ENCODE results near the gene BCAS3.

Gene BCAS3

DNA sequence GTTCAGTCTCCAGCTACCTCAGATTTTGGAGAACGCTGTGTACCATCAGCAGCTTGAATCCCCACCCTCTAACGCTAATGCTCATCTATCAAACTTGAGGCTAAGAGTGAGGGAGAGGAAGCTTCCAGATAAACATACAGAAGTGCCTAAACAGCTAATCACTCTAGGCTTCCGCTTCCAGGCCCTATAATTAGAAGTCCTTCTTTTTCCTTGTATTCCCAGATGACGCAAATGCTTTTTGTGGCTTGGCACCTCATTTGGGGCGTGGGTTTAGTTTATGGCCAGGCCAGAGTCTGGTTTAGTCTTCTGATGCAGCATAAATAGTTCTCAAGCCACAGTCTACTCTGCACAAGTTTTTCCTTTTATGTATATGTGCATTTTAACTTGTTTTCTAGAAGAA is 263.4 kb downstream of the BCAS3 start:
- no peak overlapping the region for H3K14ac ChIP-seq (ENCODE audit: low read length in 2 of 2)
- H4K8ac ChIP-seq (ENCODE audit: low read length): no peak overlapping the region
- no peak overlapping the region for H3K27ac ChIP-seq (ENCODE audit: low read length, poor library complexity, severe bottlenecking)
- no peak overlapping the region for H2AK5ac ChIP-seq (ENCODE audit: low read length, severe bottlenecking)
- no peak overlapping the region for H2BK15ac ChIP-seq (ENCODE audit: low read depth, poor library complexity, severe bottlenecking)
- H4K91ac ChIP-seq (ENCODE audit: low read length): no peak overlapping the region
- H2BK5ac ChIP-seq (ENCODE audit: low read depth, low read length, poor library complexity, severe bottlenecking): no peak overlapping the region
- no peak overlapping the region for H3K18ac ChIP-seq (ENCODE audit: low read depth in 1 of 2, low read length in 2 of 2)
- no peaks in the 10 kb centered on the region for H3K36me3 ChIP-seq (ENCODE audit: control insufficient read depth in 1 of 2, insufficient read depth in 2 of 2, low read depth in 1 of 2, low read length in 2 of 2)
- H2BK12ac ChIP-seq (ENCODE audit: low read length in 2 of 2): no peak overlapping the region
- no peak overlapping the region for H3K4me2 ChIP-seq (ENCODE audit: low read length, poor library complexity, severe bottlenecking)
- H3K27me3 ChIP-seq (ENCODE audit: control insufficient read depth in 1 of 2, insufficient read depth in 1 of 2, low read length in 2 of 2): no peaks in the 10 kb centered on the region
- H3K9ac ChIP-seq (ENCODE audit: low read length): peak overlapping the region; percentile 56
- H3K9me3 ChIP-seq (ENCODE audit: control insufficient read depth, low read length): no peaks in the 10 kb centered on the region
- H3K4ac ChIP-seq (ENCODE audit: low read depth in 1 of 2, low read length in 2 of 2): no peak overlapping the region
- DNase-seq: peak; percentile 99
- WGBS: no CpG with 5 or more reads among the region's 5 CpGs
- H3K4me3 ChIP-seq (ENCODE audit: insufficient read depth in 1 of 2, low read depth in 1 of 2, low read length in 2 of 2): no peak overlapping the region
- H2AFZ ChIP-seq (ENCODE audit: low read depth, low read length): no peak overlapping the region
- no peaks in the 10 kb centered on the region for H3K79me1 ChIP-seq (replicated peaks; ENCODE audit: low read length, poor library complexity, severe bottlenecking)
- H3K23ac ChIP-seq (ENCODE audit: low read length in 2 of 2): no peak overlapping the region
- no peak overlapping the region for H2BK120ac ChIP-seq (ENCODE audit: low read depth, low read length)
- H3K4me1 ChIP-seq (ENCODE audit: control insufficient read depth, insufficient read depth, low read depth, low read length): no peaks in the 10 kb centered on the region

DNA sequence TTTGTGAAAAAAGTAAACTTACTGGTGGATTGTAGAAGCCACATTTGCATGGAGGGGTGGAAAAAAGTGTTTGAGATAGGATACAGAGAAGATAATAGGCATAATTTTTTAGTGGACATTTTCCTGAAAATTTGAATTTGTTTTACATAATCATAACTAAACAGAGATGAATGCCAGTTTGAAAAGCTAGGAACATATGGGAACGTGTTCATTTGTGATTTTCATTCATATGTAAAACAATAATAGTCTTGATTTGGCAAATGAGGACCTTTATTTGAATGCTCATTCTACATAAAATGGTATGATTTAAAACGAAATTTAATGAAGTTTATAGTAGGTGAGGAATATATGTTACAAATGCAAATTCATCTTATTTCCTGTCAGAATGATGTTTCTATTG is 263.9 kb downstream of the BCAS3 start:
- Histone ChIP-seq H4K91ac (ENCODE audit: low read length) (no peak overlapping the region), H3K36me3 (ENCODE audit: control insufficient read depth in 1 of 2, insufficient read depth in 2 of 2, low read depth in 1 of 2, low read length in 2 of 2) (no peaks in the 10 kb centered on the region), H3K4me3 (ENCODE audit: insufficient read depth in 1 of 2, low read depth in 1 of 2, low read length in 2 of 2) (no peak overlapping the region)

DNA sequence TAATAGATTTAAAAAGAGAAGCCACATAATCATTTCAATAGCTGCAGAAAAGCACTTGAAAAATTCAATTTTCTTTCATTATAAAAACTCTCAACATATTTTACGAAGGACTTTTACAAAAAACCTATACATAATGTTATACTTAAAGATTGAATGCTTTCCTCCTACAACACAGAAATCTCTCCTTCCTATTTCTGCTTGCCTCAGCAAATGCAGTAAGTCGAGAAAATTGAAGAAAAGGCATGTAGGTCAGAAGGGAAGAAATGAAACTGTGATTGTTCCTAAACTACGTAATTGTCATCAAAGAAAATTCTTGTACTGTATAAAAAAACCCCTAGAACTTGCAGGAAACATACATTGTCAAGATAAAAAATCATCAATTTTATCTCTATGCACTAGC is 267.1 kb downstream of the BCAS3 start:
- Histone ChIP-seq H3K9ac (ENCODE audit: low read length) (no peak overlapping the region), H4K91ac (ENCODE audit: low read length) (no peak overlapping the region), H3K27ac (ENCODE audit: low read length, poor library complexity, severe bottlenecking) (no peak overlapping the region), H3K23ac (ENCODE audit: low read length in 2 of 2) (no peak overlapping the region), H3K18ac (ENCODE audit: low read depth in 1 of 2, low read length in 2 of 2) (no peak overlapping the region), H2AFZ (ENCODE audit: low read depth, low read length) (no peak overlapping the region), H2BK120ac (ENCODE audit: low read depth, low read length) (no peak overlapping the region), H3K9me3 (ENCODE audit: control insufficient read depth, low read length) (no peaks in the 10 kb centered on the region), H3K4me2 (ENCODE audit: low read length, poor library complexity, severe bottlenecking) (no peak overlapping the region), H3K79me1 (replicated peaks; ENCODE audit: low read length, poor library complexity, severe bottlenecking) (no peaks in the 10 kb centered on the region), H3K14ac (ENCODE audit: low read length in 2 of 2) (no peak overlapping the region), H4K8ac (ENCODE audit: low read length) (no peak overlapping the region), H3K4me3 (ENCODE audit: insufficient read depth in 1 of 2, low read depth in 1 of 2, low read length in 2 of 2) (no peak overlapping the region), H2AK5ac (ENCODE audit: low read length, severe bottlenecking) (no peak overlapping the region), H3K36me3 (ENCODE audit: control insufficient read depth in 1 of 2, insufficient read depth in 2 of 2, low read depth in 1 of 2, low read length in 2 of 2) (no peaks in the 10 kb centered on the region), H3K4ac (ENCODE audit: low read depth in 1 of 2, low read length in 2 of 2) (no peak overlapping the region), H2BK15ac (ENCODE audit: low read depth, poor library complexity, severe bottlenecking) (no peak overlapping the region), H2BK12ac (ENCODE audit: low read length in 2 of 2) (no peak overlapping the region), H2BK5ac (ENCODE audit: low read depth, low read length, poor library complexity, severe bottlenecking) (no peak overlapping the region), H3K27me3 (ENCODE audit: control insufficient read depth in 1 of 2, insufficient read depth in 1 of 2, low read length in 2 of 2) (no peaks in the 10 kb centered on the region), H3K4me1 (ENCODE audit: control insufficient read depth, insufficient read depth, low read depth, low read length) (no peaks in the 10 kb centered on the region)
- WGBS: no CpG with 5 or more reads among the region's 3 CpGs
- no peak for DNase-seq

More for the DNA sequence above, 263.9 kb downstream of the BCAS3 start:
- H3K14ac ChIP-seq (ENCODE audit: low read length in 2 of 2): no peak overlapping the region
- H2BK15ac ChIP-seq (ENCODE audit: low read depth, poor library complexity, severe bottlenecking): no peak overlapping the region
- no peak overlapping the region for H4K8ac ChIP-seq (ENCODE audit: low read length)
- H3K4ac ChIP-seq (ENCODE audit: low read depth in 1 of 2, low read length in 2 of 2): no peak overlapping the region
- no peaks in the 10 kb centered on the region for H3K4me1 ChIP-seq (ENCODE audit: control insufficient read depth, insufficient read depth, low read depth, low read length)
- H3K79me1 ChIP-seq (replicated peaks; ENCODE audit: low read length, poor library complexity, severe bottlenecking): no peaks in the 10 kb centered on the region
- WGBS: no CpG with 5 or more reads among the region's 2 CpGs
- no peak overlapping the region for H2BK12ac ChIP-seq (ENCODE audit: low read length in 2 of 2)
- H2AFZ ChIP-seq (ENCODE audit: low read depth, low read length): no peak overlapping the region
- peak overlapping the region; percentile 44 for H3K9ac ChIP-seq (ENCODE audit: low read length)
- H3K27me3 ChIP-seq (ENCODE audit: control insufficient read depth in 1 of 2, insufficient read depth in 1 of 2, low read length in 2 of 2): no peaks in the 10 kb centered on the region
- no peak overlapping the region for H2BK5ac ChIP-seq (ENCODE audit: low read depth, low read length, poor library complexity, severe bottlenecking)
- DNase-seq: no peak
- H3K9me3 ChIP-seq (ENCODE audit: control insufficient read depth, low read length): no peaks in the 10 kb centered on the region
- no peak overlapping the region for H3K27ac ChIP-seq (ENCODE audit: low read length, poor library complexity, severe bottlenecking)
- no peak overlapping the region for H3K4me2 ChIP-seq (ENCODE audit: low read length, poor library complexity, severe bottlenecking)
- no peak overlapping the region for H3K23ac ChIP-seq (ENCODE audit: low read length in 2 of 2)
- no peak overlapping the region for H2BK120ac ChIP-seq (ENCODE audit: low read depth, low read length)
- H2AK5ac ChIP-seq (ENCODE audit: low read length, severe bottlenecking): no peak overlapping the region
- no peak overlapping the region for H3K18ac ChIP-seq (ENCODE audit: low read depth in 1 of 2, low read length in 2 of 2)

DNA sequence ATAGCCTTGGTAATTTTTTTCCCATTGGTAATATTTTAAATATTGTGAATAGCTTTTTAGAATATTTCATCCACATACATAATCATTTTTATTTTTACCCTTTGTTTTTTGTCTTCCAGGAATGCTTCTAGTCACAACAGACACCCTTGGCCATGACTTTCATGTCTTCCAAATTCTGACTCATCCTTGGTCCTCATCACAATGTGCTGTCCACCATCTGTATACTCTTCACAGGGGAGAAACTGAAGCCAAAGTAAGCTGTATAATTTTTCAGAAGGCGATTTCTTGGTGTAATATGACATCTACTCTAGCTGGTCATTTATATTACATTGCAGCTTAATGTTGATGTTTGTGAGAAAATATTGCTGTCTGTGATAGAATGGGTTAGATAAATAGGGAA is 269.4 kb downstream of the BCAS3 start:
- Histone ChIP-seq H3K4me1 (ENCODE audit: control insufficient read depth, insufficient read depth, low read depth, low read length) (no peaks in the 10 kb centered on the region), H3K4ac (ENCODE audit: low read depth in 1 of 2, low read length in 2 of 2) (no peak overlapping the region), H3K4me3 (ENCODE audit: insufficient read depth in 1 of 2, low read depth in 1 of 2, low read length in 2 of 2) (no peak overlapping the region), H3K79me1 (replicated peaks; ENCODE audit: low read length, poor library complexity, severe bottlenecking) (no peaks in the 10 kb centered on the region), H3K23ac (ENCODE audit: low read length in 2 of 2) (no peak overlapping the region), H3K4me2 (ENCODE audit: low read length, poor library complexity, severe bottlenecking) (no peak overlapping the region), H3K27me3 (ENCODE audit: control insufficient read depth in 1 of 2, insufficient read depth in 1 of 2, low read length in 2 of 2) (no peaks in the 10 kb centered on the region), H3K27ac (ENCODE audit: low read length, poor library complexity, severe bottlenecking) (no peak overlapping the region), H3K9me3 (ENCODE audit: control insufficient read depth, low read length) (no peaks in the 10 kb centered on the region), H2BK5ac (ENCODE audit: low read depth, low read length, poor library complexity, severe bottlenecking) (no peak overlapping the region), H2BK15ac (ENCODE audit: low read depth, poor library complexity, severe bottlenecking) (no peak overlapping the region), H3K36me3 (ENCODE audit: control insufficient read depth in 1 of 2, insufficient read depth in 2 of 2, low read depth in 1 of 2, low read length in 2 of 2) (no peaks in the 10 kb centered on the region), H4K8ac (ENCODE audit: low read length) (no peak overlapping the region), H3K9ac (ENCODE audit: low read length) (no peak overlapping the region), H3K18ac (ENCODE audit: low read depth in 1 of 2, low read length in 2 of 2) (no peak overlapping the region), H2AK5ac (ENCODE audit: low read length, severe bottlenecking) (no peak overlapping the region), H3K14ac (ENCODE audit: low read length in 2 of 2) (no peak overlapping the region), H2BK12ac (ENCODE audit: low read length in 2 of 2) (no peak overlapping the region), H2BK120ac (ENCODE audit: low read depth, low read length) (no peak overlapping the region), H2AFZ (ENCODE audit: low read depth, low read length) (no peak overlapping the region), H4K91ac (ENCODE audit: low read length) (no peak overlapping the region)
- no CpG with 5 or more reads among the region's 1 CpG for WGBS
- peak; percentile 16 for DNase-seq

Measured in mesenchymal stem cell (in vitro differentiated cells and primary cell).